ENCODE data around the gene OR10A3.
A peak's percentile ranks its signal among the peaks of the same experiment; 100 is the strongest.

Gene OR10A3

DNA sequence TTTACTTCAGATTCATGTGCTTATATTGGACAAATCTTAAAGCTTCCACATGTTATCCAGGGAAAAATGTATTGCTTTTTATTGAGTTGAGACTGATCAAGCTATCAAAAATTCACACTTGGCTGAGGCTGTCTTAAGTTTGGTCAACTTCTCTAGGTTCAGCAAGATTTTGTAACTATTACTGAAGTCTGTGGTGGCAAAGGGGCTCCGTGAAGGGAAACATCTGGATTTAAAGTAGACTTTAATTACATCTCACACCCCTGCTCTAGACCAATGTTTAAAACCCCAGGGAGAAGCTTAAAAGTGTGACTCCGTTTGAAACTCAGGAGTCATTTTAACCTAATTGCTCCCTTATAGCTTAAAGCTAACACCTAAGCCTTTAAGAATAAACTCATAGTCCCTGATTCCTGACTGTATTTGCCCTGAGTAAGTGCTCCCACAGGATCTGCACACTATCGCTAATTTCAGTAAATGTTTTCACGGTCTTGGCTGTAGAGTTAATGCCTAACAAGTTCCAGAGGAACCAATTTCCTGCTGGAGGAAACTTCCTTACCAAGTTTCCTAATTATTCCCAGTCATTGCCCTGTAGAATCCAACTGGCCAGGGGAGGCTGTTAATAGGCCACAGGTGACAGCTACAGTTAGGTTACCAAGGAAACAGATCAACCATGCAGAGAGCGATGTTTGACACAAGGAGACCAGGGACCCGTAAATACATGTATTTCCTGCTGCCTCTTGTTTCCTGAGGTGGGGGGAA lies 50.9 kb downstream of the OR10A3 start:
- Mint-ChIP-seq H3K36me3 (ENCODE audit: low read depth) (no peaks in the 10 kb centered on the region), H3K27me3 (ENCODE audit: low read depth) (no peaks in the 10 kb centered on the region), H3K27ac (peak overlapping the region; percentile 71 to 81 (median 81)), H3K4me1 (peaks cover 21% of the 10 kb centered on the region), H3K9me3 (peaks cover 3% of the 10 kb centered on the region), H3K4me3 (peak overlapping the region in 1 of 3 experiments; percentile 12)
- TF ChIP-seq, protein P1, sequence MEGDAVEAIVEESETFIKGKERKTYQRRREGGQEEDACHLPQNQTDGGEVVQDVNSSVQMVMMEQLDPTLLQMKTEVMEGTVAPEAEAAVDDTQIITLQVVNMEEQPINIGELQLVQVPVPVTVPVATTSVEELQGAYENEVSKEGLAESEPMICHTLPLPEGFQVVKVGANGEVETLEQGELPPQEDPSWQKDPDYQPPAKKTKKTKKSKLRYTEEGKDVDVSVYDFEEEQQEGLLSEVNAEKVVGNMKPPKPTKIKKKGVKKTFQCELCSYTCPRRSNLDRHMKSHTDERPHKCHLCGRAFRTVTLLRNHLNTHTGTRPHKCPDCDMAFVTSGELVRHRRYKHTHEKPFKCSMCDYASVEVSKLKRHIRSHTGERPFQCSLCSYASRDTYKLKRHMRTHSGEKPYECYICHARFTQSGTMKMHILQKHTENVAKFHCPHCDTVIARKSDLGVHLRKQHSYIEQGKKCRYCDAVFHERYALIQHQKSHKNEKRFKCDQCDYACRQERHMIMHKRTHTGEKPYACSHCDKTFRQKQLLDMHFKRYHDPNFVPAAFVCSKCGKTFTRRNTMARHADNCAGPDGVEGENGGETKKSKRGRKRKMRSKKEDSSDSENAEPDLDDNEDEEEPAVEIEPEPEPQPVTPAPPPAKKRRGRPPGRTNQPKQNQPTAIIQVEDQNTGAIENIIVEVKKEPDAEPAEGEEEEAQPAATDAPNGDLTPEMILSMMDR (IDR thresholded peaks at IDR 0.05; ENCODE audit: unreplicated experiment in 3 of 3), result no peak

- TF ChIP-seq, protein P1 (IDR thresholded peaks at IDR 0.05; ENCODE audit: unreplicated experiment in 3 of 3), result no peak
- H3K4me3 Mint-ChIP-seq, result peak overlapping the region in 1 of 3 experiments; percentile 12
- H3K9me3 Mint-ChIP-seq, result no peaks in the 10 kb centered on the region
- H3K4me1 Mint-ChIP-seq, result peaks cover 21% of the 10 kb centered on the region
- H3K36me3 Mint-ChIP-seq (ENCODE audit: low read depth), result no peaks in the 10 kb centered on the region
- H3K27ac Mint-ChIP-seq, result peak overlapping the region; percentile 27 to 81 (median 71)
- no peaks in the 10 kb centered on the region for H3K27me3 Mint-ChIP-seq (ENCODE audit: low read depth)
Observed at GRCh38 chr11:7889985-7890384, 51.5 kb downstream of the OR10A3 start.
